HL-60 (cell line): ENCODE data around the gene NALCN.

Experiments
- GABPA ChIP-seq: IDR thresholded peaks from 2 replicates; pipeline ENCODE4 v1.6.1; 2012; ENCODE audit warnings: low read depth
- POLR2AphosphoS5 ChIP-seq: IDR thresholded peaks from 2 replicates; pipeline ENCODE4 v1.6.1; 2012; ENCODE audit warnings: low read depth
- SPI1 ChIP-seq: IDR thresholded peaks from 2 replicates; pipeline ENCODE4 v1.6.1; 2012; ENCODE audit warnings: low read depth, mild to moderate bottlenecking, borderline replicate concordance
- TF ChIP-seq, protein P1 (sequence below): IDR thresholded peaks from one replicate; pipeline ENCODE4 v1.5.1; 2011; ENCODE audit warnings: low read length, control low read depth, inconsistent platforms; ENCODE audit not compliant: insufficient read depth
- TF ChIP-seq, protein P2 (sequence below): IDR thresholded peaks from 2 replicates; pipeline ENCODE4 v1.6.1; 2012; ENCODE audit warnings: low read depth; ENCODE audit not compliant: insufficient replicate concordance

DNA sequence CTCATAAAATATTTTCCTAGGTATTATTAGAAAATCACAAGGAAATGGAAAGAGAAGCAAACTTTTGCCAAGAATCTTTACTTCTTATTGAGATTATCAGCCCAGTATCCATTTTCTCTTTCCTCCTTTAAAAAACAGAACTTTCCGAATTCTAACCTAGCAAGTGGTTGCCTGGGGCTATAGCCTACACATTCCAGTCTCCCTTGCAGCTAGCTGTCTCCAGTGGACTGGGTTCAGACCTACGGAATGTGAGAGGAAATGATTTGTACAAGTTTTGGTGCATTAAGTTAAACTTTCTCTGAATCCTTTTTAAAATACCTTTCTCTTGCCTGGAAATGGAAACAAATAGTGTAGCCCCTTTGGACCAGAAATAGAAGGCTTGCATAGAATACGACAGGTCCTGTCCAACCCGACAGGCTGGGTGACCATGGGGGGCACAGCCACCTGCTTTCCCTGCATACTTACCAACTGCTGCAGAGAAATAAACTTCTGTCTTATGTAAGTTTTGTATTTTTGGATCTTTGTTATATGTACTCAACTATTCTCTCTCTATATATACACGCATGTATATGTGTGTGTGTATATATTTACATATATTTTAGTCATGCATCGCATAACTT lies 185.9 kb downstream of the NALCN start:
- TF ChIP-seq GABPA (no peak), SPI1 (no peak), POLR2AphosphoS5 (no peak)
- TF ChIP-seq, protein P1, sequence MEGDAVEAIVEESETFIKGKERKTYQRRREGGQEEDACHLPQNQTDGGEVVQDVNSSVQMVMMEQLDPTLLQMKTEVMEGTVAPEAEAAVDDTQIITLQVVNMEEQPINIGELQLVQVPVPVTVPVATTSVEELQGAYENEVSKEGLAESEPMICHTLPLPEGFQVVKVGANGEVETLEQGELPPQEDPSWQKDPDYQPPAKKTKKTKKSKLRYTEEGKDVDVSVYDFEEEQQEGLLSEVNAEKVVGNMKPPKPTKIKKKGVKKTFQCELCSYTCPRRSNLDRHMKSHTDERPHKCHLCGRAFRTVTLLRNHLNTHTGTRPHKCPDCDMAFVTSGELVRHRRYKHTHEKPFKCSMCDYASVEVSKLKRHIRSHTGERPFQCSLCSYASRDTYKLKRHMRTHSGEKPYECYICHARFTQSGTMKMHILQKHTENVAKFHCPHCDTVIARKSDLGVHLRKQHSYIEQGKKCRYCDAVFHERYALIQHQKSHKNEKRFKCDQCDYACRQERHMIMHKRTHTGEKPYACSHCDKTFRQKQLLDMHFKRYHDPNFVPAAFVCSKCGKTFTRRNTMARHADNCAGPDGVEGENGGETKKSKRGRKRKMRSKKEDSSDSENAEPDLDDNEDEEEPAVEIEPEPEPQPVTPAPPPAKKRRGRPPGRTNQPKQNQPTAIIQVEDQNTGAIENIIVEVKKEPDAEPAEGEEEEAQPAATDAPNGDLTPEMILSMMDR, result no peak
- TF ChIP-seq, protein P2, sequence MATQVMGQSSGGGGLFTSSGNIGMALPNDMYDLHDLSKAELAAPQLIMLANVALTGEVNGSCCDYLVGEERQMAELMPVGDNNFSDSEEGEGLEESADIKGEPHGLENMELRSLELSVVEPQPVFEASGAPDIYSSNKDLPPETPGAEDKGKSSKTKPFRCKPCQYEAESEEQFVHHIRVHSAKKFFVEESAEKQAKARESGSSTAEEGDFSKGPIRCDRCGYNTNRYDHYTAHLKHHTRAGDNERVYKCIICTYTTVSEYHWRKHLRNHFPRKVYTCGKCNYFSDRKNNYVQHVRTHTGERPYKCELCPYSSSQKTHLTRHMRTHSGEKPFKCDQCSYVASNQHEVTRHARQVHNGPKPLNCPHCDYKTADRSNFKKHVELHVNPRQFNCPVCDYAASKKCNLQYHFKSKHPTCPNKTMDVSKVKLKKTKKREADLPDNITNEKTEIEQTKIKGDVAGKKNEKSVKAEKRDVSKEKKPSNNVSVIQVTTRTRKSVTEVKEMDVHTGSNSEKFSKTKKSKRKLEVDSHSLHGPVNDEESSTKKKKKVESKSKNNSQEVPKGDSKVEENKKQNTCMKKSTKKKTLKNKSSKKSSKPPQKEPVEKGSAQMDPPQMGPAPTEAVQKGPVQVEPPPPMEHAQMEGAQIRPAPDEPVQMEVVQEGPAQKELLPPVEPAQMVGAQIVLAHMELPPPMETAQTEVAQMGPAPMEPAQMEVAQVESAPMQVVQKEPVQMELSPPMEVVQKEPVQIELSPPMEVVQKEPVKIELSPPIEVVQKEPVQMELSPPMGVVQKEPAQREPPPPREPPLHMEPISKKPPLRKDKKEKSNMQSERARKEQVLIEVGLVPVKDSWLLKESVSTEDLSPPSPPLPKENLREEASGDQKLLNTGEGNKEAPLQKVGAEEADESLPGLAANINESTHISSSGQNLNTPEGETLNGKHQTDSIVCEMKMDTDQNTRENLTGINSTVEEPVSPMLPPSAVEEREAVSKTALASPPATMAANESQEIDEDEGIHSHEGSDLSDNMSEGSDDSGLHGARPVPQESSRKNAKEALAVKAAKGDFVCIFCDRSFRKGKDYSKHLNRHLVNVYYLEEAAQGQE, result no peak
